HG03108 (cell line): ENCODE results near the gene PTPRU.

Source experiments
- ATAC-seq: cut with Tn5 transposase; IDR thresholded peaks from one replicate; pipeline ENCODE4 v1.9.1; 2021; ENCODE audit warnings: moderate library complexity; ENCODE audit not compliant: unreplicated experiment

PTPRU gene

GRCh38 chr1:29243023-29243870, 6.9 kb downstream of the PTPRU start:
- ATAC-seq = no peak

- no peak for ATAC-seq
These were observed 7.5 kb downstream of the PTPRU start for GRCh38 chr1:29243871-29244200.

- ATAC-seq = no peak
These were observed 8.9 kb downstream of the PTPRU start for GRCh38 chr1:29245261-29245660.

GRCh38 chr1:29245876-29246275, 9.6 kb downstream of the PTPRU start:
- ATAC-seq = no peak

GRCh38 chr1:29247044-29247443, 10.7 kb downstream of the PTPRU start:
- no peak for ATAC-seq

GRCh38 chr1:29247571-29248273, 11.4 kb downstream of the PTPRU start:
- no peak for ATAC-seq

- no peak for ATAC-seq
These were observed 12.1 kb downstream of the PTPRU start for GRCh38 chr1:29248409-29248808.

- no peak for ATAC-seq
These were observed 12.9 kb downstream of the PTPRU start for GRCh38 chr1:29249170-29249691.

GRCh38 chr1:29249951-29250581, 13.7 kb downstream of the PTPRU start:
- ATAC-seq = no peak

- ATAC-seq = no peak
These were observed 15.1 kb downstream of the PTPRU start for GRCh38 chr1:29251164-29252124.

- ATAC-seq = no peak
These were observed 16.9 kb downstream of the PTPRU start for GRCh38 chr1:29253180-29253579.

GRCh38 chr1:29254346-29254745, 18.0 kb downstream of the PTPRU start:
- no peak for ATAC-seq

GRCh38 chr1:29255134-29255666, 18.9 kb downstream of the PTPRU start:
- ATAC-seq = no peak

- no peak for ATAC-seq
These were observed 20.1 kb downstream of the PTPRU start for GRCh38 chr1:29256394-29256793.

GRCh38 chr1:29256979-29257804, 20.9 kb downstream of the PTPRU start:
- ATAC-seq = no peak

GRCh38 chr1:29258189-29258975, 22.1 kb downstream of the PTPRU start:
- no peak for ATAC-seq

- no peak for ATAC-seq
These were observed 22.9 kb downstream of the PTPRU start for GRCh38 chr1:29258976-29259801.
